Measurements from ENCODE around the gene SLC39A8.

The SLC39A8 gene

DNA sequence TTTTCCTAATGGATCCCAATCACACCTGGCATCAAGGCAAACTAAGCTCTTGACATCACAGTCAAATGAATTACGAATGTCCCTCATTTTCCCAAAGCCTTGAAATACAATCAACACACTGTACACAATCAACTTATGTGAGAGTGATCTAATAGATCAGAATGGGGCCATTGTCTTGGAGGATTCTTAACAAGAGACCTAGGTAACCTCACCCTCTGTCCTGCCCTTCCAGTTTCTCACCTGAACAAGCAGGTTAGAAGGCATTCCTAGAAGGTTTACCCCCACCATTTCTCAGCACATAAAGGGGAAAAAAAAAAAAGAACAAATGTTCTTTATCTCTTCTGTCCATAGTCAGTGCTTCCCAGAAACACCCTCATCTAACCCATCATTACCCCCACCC is 6.3 kb downstream of the SLC39A8 start:
- no peak for DNase-seq (ENCODE audit: low read depth in 2 of 2)

GRCh38 chr4:102338405-102338804 is 6.9 kb downstream of the SLC39A8 start:
- DNase-seq (ENCODE audit: low read depth in 2 of 2) = no peak

DNA sequence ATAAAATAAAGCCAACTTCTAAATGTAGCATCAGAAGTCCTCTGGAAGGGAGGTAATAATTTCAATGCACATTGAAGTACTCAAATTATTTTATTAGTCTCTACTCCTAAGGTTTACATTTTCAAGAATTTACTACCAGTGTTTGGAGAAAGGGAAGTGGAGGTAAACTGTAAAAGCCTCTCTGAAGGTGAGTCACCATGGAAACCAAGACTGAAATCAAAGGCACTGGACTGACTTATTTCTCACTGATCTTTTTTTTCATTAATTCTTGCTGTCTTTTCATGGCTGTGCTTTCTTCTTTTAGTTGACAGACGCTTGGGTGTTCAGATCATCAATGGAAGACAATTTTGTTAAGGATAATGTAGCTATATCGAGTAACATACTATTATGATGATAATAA is 9.7 kb downstream of the SLC39A8 start:
- DNase-seq (ENCODE audit: low read depth in 2 of 2) = no peak

GRCh38 chr4:102334624-102335023 is 10.7 kb downstream of the SLC39A8 start:
- DNase-seq (ENCODE audit: low read depth in 2 of 2) = no peak

DNA sequence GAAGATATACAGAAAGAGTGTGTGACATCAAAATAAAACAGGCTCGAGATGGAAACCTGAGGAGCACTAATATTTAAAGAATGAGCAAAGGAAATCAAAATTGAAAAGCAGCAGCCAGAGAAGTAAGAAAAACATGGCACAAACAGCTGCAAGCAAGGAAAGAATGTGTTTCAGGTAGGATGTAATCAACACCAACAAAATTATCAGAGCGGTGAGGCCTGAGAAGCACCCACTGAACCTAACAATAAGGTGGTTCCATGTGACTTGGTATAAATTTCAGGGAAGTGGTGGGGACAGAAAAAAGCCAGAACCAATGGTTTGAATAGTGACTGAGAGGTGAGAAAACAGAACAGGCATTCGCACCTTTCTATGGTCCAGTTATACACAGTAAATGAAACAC is 11.5 kb downstream of the SLC39A8 start:
- no peak for DNase-seq (ENCODE audit: low read depth in 2 of 2)

DNA sequence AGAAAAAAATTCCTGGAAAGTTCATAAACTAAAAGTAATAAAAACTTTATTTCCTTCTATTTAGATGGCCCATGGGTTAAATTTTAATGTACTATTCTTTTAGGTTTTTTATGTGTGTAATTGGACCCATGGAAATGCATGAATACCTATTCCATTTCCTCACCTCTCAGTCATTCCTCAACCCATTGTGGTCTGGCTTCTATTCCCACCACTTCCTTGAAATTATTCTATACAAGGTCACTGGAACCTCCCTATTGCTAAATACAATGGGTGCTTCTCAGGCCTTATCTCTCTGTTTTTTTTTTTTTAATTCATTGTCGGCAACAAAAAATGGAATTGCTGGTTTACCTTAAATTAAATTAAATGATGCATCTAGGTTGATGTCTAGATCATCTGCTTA is 17.2 kb downstream of the SLC39A8 start:
- no peak for DNase-seq (ENCODE audit: low read depth in 2 of 2)

GRCh38 chr4:102326951-102327350 is 18.3 kb downstream of the SLC39A8 start:
- DNase-seq (ENCODE audit: low read depth in 2 of 2) = no peak

GRCh38 chr4:102324730-102325129 is 20.6 kb downstream of the SLC39A8 start:
- DNase-seq (ENCODE audit: low read depth in 2 of 2) = no peak

- no peak for DNase-seq (ENCODE audit: low read depth in 2 of 2)
Measured at GRCh38 chr4:102322736-102323135, 22.5 kb downstream of the SLC39A8 start.

DNA sequence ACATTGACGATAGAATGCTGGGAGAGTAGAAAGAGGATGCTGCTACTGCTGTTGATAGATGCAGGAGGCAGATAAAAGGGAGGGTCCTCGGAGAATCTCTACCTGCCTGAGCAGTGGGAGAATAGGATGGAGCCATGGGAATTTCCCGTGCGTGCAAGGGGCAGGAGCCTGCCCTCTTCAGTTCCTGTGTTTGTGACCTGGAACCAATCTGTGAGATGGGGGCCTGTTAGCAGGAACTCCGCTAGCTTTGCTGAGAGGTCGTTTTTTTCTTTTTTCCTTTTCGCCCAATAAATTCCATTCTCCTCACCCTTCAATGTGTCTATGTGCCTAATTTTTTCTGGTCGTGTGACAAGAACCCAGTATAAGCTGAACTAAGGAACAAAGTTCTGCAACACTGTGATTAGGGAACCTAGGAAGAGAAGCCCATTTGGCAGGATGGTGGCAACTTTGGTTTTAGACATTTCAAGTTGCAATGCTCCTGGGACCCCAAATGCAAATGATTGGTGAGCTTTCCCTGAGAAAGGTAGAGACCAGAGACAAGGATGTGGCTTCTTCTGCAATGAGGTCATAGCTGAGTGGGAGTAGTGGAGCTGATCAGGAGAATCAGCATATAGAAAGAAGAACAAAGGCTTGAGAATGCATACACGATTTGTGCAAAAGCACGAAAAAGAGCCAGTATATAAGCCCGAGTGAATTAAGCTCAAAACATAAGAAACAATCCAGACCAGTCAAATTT is 23.9 kb downstream of the SLC39A8 start:
- DNase-seq (ENCODE audit: low read depth in 2 of 2) = no peak

DNA sequence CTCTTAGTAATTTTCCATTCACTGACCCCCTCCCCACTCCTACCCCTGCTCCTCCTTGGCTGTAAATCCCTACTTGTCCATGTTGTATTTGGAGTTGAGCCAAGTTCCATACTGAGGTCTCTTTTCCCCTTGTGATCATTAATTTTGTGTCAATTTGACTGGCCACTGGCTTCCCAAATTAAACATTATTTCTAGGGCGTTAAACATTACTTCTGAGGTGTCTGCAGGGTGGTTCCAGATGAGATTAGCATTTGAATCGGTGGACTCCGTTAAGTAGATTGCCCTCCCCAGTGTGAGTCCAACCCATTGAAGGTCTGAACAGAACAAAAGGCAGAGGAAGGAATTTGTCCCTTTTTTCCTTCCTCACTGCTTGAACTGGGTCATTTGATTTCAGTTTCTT is 25.7 kb downstream of the SLC39A8 start:
- DNase-seq (ENCODE audit: low read depth in 2 of 2) = no peak

DNA sequence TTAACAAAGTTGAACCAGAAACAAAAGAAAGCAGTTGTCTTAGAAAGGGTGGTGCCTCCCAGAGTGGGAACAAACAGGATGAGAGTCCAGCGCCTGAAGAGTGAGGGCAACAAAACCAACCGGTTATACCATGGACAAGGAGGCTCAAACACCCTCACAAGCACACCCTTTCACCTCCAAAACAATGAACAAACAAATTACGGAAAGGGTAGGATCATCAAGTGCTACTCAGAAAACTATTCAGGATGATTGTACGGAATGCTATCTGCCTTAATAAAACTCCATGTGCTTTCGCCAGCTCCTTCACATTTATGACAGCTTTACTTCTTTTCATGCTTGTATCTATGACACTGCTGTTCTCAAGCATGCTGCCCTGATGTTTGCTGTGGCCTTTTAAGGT is 26.8 kb downstream of the SLC39A8 start:
- no peak for DNase-seq (ENCODE audit: low read depth in 2 of 2)

DNA sequence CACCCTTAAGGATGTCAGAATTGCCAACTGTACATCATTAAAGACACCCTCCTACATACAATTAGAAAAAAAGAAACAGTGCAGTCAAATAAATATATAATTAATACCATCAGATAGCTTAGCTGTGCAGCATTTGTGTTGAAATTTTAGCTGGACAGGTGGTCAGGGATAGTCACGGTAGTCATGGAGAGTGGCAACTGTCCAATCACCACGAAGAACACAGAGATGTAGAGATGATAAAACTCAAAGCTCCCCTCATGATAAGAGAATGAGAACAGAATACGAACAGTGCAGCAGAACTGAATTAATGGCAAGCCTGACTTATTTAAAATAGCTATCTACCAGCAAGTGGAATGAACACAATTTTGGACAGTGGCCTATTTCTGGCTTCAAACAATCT is 27.2 kb downstream of the SLC39A8 start:
- DNase-seq (ENCODE audit: low read depth in 2 of 2) = no peak

- DNase-seq (ENCODE audit: low read depth in 2 of 2) = no peak
Measured at GRCh38 chr4:102317459-102317858, 27.8 kb downstream of the SLC39A8 start.

GRCh38 chr4:102316585-102316984 is 28.7 kb downstream of the SLC39A8 start:
- no peak for DNase-seq (ENCODE audit: low read depth in 2 of 2)

- no peak for DNase-seq (ENCODE audit: low read depth in 2 of 2)
Measured at GRCh38 chr4:102315532-102315931, 29.8 kb downstream of the SLC39A8 start.

GRCh38 chr4:102312417-102312816 is 32.9 kb downstream of the SLC39A8 start:
- no peak for DNase-seq (ENCODE audit: low read depth in 2 of 2)

- DNase-seq (ENCODE audit: low read depth in 2 of 2) = no peak
Measured at GRCh38 chr4:102311912-102312311, 33.4 kb downstream of the SLC39A8 start.

- DNase-seq (ENCODE audit: low read depth in 2 of 2) = no peak
Measured at GRCh38 chr4:102311407-102311806, 33.9 kb downstream of the SLC39A8 start.

- no peak for DNase-seq (ENCODE audit: low read depth in 2 of 2)
Measured at GRCh38 chr4:102308032-102308799, 37.1 kb downstream of the SLC39A8 start.

GRCh38 chr4:102305666-102306065 is 39.6 kb downstream of the SLC39A8 start:
- DNase-seq (ENCODE audit: low read depth in 2 of 2) = no peak

DNA sequence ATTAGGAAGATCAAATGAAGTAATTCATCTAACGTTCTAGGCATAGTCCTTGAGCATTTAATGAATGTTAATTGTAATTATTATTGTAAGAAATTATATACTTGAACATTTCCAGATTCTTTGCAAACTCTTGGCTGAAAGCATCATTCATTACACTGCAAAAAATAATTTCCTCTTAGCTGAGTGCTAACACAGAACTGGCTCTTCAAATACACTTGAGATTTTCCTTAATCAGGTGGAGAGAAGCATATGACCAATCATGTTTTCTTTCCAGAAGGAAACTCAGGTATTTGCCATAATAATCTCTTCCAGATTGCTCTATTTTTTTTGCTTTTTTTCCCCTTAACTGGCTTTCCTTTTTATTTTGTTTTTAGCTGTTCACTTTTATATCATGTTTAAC is 42.5 kb downstream of the SLC39A8 start:
- DNase-seq (ENCODE audit: low read depth in 2 of 2) = no peak

GRCh38 chr4:102301167-102301566 is 44.1 kb downstream of the SLC39A8 start:
- no peak for DNase-seq (ENCODE audit: low read depth in 2 of 2)

Data from stimulated activated CD8-positive, alpha-beta memory T cell treated with anti-CD3 and anti-CD28 coated beads, Interleukin-2, amount 100 ng/mL, for 48 hours (primary cell).